Psoas muscle (tissue), 8 donors: ENCODE data around the gene FBXW7. TPM values are rescaled to one million over a fixed set of nuclear protein-coding genes. Genes with fewer than 3 reads are reported as not detected.
A peak's percentile ranks its signal among the peaks of the same experiment; 100 is the strongest.

Experiments used
- ATAC-seq, 4 donors: fragments of 200-7000 bp; cut with Tn5 transposase; one replicate each; pipeline ENCODE4 v1.9.1; 2020; ENCODE audit warnings: moderate library complexity in 3 of 4, mild to moderate bottlenecking in 2 of 4
- DNase-seq, 2 donors: peaks; one replicate each; pipeline ENCODE4 v3.0.0-alpha.2; 2020
- H3K27ac ChIP-seq: fragments of 200-600 bp; one replicate; pipeline ENCODE4 v1.8.0; 2022
- H3K27me3 ChIP-seq, 3 donors: fragments of 200-600 bp in 1 of 3; one replicate each; pipeline versions ENCODE4 v1.6.1 to v1.8.0; 2013 to 2022; ENCODE audit warnings: low read length in 2 of 3, mild to moderate bottlenecking in 2 of 3, moderate library complexity in 1 of 3; ENCODE audit not compliant: insufficient read depth in 3 of 3
- H3K36me3 ChIP-seq, 2 donors: fragments of 200-600 bp in 1 of 2; one replicate each; pipeline versions ENCODE4 v1.6.1 to v1.8.0; 2013 to 2022; ENCODE audit warnings: low read depth in 1 of 2, mild to moderate bottlenecking in 1 of 2, moderate library complexity in 1 of 2; ENCODE audit not compliant: insufficient read depth in 1 of 2
- H3K4me1 ChIP-seq: fragments of 200-600 bp; one replicate; pipeline ENCODE4 v1.8.0; 2022
- H3K4me3 ChIP-seq: fragments of 200-600 bp; one replicate; pipeline ENCODE4 v1.8.0; 2022; ENCODE audit warnings: mild to moderate bottlenecking
- H3K9me3 ChIP-seq: fragments of 200-600 bp; one replicate; pipeline ENCODE4 v1.8.0; 2022
- CTCF ChIP-seq: fragments of 200-600 bp; IDR thresholded peaks from one replicate; pipeline ENCODE4 v1.8.0; 2022; ENCODE audit warnings: antibody characterized with exemption
- WGBS, 3 donors: extraction: QIAGEN DNeasy Blood & Tissue Kit; methylation state at CpG; one replicate each; pipeline versions ENCODE4 v1.1.6 to v1.1.7; 2013; 5-methylcytosine and 5-hydroxymethylcytosine counted together
- intact Hi-C, 2 donors: fragments of 100-400 bp; cut with DNase I; formaldehyde crosslinking; loops; one replicate each; pipeline versions ENCODE4 v1.11.0 to v1.14.2; 2022
- polyA plus RNA-seq, 3 donors: library from polyadenylated mRNA; stranded (reverse); fragments of 200-250 nt; gene quantifications; one replicate each; pipeline ENCODE4 v1.2.3, GENCODE V29; 2013
- total RNA-seq, 4 donors: library from RNA; stranded (reverse); fragmentation: NEBNext Ultra II Directional in 2 of 4; extraction: Animal tissue kit (Norgen Biotek cat#: 25700) in 2 of 4; gene quantifications; one replicate each; pipeline versions ENCODE4 v1.2.1 to v1.2.4, GENCODE V29; 2021 to 2023
- donor health status: healthy with polysubstance abuse.
- donor health status: DM: no; HTN: no; CAD: no; lungs with moderate emphysema.
- donor health status: Bipolar disorder and iron deficiency.
- donor health status: healthy.
- donor health status: DM: yes; HTN: yes; CAD: no.
- donor health status: DM: no; HTN: no; CAD: no.
- donor health status: DM: no; HTN: no; CAD: no.
- donor health status: DM: yes; HTN: yes; CAD: no.

The FBXW7 gene
- total and polyA plus RNA-seq, 7 donors = 9.8 to 41.1 (median 28.7) TPM

GRCh38 chr4:152458801-152459302, 77.0 kb downstream of the FBXW7 start:
- intact Hi-C loops = no loop called here
- Histone ChIP-seq H3K4me1 (no peaks in the 10 kb centered on the region), H3K27me3 (no peaks in the 10 kb centered on the region), H3K9me3 (no peaks in the 10 kb centered on the region), H3K4me3 (no peak overlapping the region), H3K27ac (no peak overlapping the region), H3K36me3 (no peaks in the 10 kb centered on the region)
- ATAC-seq = no peak
- whole genome bisulfite sequencing, 3 donors = 83 to 93% (median 91%) methylated on average over 1 of the region's 1 CpG
- no peak for DNase-seq
- no peak for TF ChIP-seq CTCF

DNA sequence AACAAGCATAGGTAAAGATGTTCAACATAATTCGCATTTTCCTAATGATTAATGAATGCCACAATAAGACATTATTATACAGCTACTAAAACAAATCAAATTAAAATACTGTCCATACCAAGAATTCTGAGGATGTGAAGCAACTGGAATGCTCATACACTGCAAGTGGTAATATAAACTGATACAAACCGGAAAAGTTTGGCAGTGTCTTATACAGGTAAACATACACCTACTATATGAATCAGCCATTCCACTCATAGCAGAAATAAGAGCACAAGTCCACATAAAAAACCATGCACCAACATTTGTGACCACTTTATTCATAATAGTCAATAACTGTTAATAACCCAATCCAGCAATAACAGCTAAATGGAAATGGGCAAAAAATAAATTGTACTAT, 79.3 kb downstream of the FBXW7 start:
- no peak for DNase-seq
- intact Hi-C loops = no loop called here
- Histone ChIP-seq H3K27me3 (no peaks in the 10 kb centered on the region), H3K27ac (no peak overlapping the region), H3K4me1 (no peaks in the 10 kb centered on the region), H3K4me3 (no peak overlapping the region), H3K36me3 (no peaks in the 10 kb centered on the region), H3K9me3 (no peaks in the 10 kb centered on the region)
- ATAC-seq = no peak
- no peak for TF ChIP-seq CTCF
- 86 to 94% (median 92%) methylated on average over 2 of the region's 2 CpGs for WGBS, 3 donors

DNA sequence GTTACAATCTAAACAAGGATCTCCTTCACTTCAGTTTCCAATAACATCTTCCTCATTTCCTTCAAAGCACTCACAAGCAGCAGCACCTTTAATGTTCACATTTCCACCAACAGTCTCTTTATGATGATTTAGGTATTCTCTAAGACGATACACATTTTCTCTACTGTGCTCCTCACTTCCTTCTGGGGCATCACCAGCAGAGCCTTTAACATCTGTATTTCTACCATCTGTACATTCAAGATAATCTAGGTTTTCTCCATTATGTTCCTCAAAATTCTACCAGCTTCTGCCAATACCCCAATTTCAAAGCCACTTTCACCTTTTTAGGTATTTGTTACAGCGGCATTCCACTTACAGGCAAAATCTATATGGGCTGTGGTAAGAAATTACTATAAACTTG, 80.6 kb downstream of the FBXW7 start:
- Histone ChIP-seq H3K9me3 (no peaks in the 10 kb centered on the region), H3K27me3 (no peaks in the 10 kb centered on the region), H3K4me3 (no peak overlapping the region), H3K27ac (no peak overlapping the region), H3K4me1 (no peaks in the 10 kb centered on the region), H3K36me3 (no peaks in the 10 kb centered on the region)
- intact Hi-C loops = no loop called here
- ATAC-seq = no peak
- 87 to 89% (median 88%) methylated on average over 2 of the region's 2 CpGs for WGBS, 3 donors
- no peak for TF ChIP-seq CTCF
- no peak for DNase-seq

DNA sequence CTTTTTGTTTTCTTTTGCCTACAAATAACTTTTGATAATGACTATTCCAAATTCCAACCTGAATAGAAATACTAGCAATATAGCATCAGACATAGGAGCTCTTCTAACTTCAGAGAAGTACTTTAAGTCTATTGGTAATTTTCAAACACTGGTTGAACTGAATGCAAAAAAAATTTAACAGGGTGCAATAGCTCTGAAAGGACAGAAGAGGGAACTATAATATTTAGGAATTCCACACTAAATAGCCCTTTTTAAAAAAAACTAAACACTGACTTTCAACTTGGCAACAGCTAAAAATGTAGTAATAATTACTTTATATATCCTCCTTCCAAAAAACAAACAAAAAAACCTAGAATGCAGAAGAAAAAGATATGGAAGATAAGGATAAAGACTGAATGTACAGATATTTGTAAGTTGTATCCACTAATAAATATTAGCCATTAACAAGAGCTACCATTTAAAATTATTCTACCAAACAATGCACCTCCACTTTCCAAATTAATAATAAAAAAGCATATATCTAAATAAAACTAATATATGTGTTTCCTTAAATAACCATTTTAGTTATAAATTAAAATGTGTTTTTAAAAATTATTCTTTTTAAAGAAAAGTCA, 81.4 kb downstream of the FBXW7 start:
- no peak for DNase-seq
- Histone ChIP-seq H3K4me3 (no peak overlapping the region), H3K27ac (no peak overlapping the region), H3K27me3 (no peaks in the 10 kb centered on the region), H3K9me3 (no peaks in the 10 kb centered on the region), H3K36me3 (no peaks in the 10 kb centered on the region), H3K4me1 (no peaks in the 10 kb centered on the region)
- intact Hi-C loops = no loop called here
- no peak for ATAC-seq
- TF ChIP-seq CTCF = peak; percentile 38

GRCh38 chr4:152451496-152451895, 84.4 kb downstream of the FBXW7 start:
- H3K27me3 ChIP-seq = no peaks in the 10 kb centered on the region
- DNase-seq = no peak
- H3K4me1 ChIP-seq = no peaks in the 10 kb centered on the region
- H3K4me3 ChIP-seq = no peak overlapping the region
- TF ChIP-seq CTCF = no peak
- intact Hi-C loops = no loop called here
- H3K27ac ChIP-seq = no peak overlapping the region
- 90 to 94% (median 93%) methylated on average over 3 of the region's 3 CpGs for WGBS, 3 donors
- H3K9me3 ChIP-seq = no peaks in the 10 kb centered on the region
- no peak for ATAC-seq
- H3K36me3 ChIP-seq = no peaks in the 10 kb centered on the region
